ENCODE results near the gene CEACAM7.
"Not testable (repeated sequence)": the region's sequence is repeated elsewhere in the genome, so short reads cannot be mapped to it uniquely, and the experiment has no call there.

The CEACAM7 gene

DNA sequence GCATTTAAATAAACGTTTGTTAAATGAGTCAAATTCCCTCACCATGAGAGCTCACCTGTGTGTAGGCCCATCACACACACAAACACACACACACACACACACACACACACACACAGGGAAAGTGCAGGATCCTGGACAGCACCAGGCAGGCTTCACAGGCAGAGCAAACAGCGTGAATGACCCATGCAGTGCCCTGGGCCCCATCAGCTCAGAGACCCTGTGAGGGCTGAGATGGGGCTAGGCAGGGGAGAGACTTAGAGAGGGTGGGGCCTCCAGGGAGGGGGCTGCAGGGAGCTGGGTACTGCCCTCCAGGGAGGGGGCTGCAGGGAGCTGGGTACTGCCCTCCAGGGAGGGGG lies 11.9 kb upstream of the CEACAM7 start:
- no peak for DNase-seq

DNA sequence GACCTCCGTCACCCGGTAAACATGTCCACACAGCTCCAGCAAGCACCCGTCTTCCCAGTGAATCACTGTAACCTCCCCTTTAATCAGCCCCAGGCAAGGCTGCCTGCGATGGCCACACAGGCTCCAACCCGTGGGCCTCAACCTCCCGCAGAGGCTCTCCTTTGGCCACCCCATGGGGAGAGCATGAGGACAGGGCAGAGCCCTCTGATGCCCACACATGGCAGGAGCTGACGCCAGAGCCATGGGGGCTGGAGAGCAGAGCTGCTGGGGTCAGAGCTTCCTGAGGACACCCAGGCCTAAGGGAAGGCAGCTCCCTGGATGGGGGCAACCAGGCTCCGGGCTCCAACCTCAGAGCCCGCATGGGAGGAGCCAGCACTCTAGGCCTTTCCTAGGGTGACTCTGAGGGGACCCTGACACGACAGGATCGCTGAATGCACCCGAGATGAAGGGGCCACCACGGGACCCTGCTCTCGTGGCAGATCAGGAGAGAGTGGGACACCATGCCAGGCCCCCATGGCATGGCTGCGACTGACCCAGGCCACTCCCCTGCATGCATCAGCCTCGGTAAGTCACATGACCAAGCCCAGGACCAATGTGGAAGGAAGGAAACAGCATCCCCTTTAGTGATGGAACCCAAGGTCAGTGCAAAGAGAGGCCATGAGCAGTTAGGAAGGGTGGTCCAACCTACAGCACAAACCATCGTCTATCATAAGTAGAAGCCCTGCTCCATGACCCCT lies 11.3 kb upstream of the CEACAM7 start:
- DNase-seq, result no peak

DNA sequence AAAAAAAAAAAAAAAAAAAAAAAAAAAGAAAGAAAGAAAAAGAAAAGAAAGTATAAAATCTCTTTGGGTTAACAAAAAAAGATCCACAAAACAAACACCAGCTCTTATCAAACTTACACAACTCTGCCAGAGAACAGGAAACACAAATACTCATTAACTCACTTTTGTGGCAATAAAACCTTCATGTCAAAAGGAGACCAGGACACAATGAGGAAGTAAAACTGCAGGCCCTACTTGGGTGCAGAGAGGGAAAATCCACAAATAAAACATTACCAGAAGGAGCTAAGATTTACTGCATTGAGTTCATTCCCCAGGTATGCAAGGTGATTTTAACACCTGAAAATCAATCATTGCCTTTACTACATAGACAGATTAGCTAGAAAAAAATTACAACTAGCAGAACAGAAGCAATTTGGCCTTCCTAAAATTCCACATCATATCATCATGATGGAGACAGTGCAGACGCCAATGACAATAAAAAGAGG lies 10.7 kb upstream of the CEACAM7 start:
- no peak for DNase-seq

DNA sequence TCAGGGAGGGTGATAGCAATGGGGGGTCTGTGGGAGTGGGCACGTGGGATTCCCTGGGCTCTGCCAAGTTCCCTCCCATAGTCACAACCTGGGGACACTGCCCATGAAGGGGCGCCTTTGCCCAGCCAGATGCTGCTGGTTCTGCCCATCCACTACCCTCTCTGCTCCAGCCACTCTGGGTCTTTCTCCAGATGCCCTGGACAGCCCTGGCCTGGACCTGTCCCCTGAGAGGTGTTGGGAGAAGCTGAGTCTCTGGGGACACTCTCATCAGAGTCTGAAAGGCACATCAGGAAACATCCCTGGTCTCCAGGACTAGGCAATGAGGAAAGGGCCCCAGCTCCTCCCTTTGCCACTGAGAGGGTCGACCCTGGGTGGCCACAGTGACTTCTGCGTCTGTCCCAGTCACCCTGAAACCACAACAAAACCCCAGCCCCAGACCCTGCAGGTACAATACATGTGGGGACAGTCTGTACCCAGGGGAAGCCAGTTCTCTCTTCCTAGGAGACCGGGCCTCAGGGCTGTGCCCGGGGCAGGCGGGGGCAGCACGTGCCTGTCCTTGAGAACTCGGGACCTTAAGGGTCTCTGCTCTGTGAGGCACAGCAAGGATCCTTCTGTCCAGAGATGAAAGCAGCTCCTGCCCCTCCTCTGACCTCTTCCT lies 9.3 kb upstream of the CEACAM7 start:
- no peak for DNase-seq

GRCh38 chr19:41696402-41697197 lies 8.5 kb upstream of the CEACAM7 start:
- no peak for DNase-seq

DNA sequence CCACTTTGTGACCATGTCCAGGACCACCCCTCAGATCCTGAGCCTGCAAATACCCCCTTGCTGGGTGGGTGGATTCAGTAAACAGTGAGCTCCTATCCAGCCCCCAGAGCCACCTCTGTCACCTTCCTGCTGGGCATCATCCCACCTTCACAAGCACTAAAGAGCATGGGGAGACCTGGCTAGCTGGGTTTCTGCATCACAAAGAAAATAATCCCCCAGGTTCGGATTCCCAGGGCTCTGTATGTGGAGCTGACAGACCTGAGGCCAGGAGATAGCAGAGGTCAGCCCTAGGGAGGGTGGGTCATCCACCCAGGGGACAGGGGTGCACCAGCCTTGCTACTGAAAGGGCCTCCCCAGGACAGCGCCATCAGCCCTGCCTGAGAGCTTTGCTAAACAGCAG lies 7.7 kb upstream of the CEACAM7 start:
- no peak for DNase-seq

- DNase-seq, result no peak
These were observed 7.0 kb upstream of the CEACAM7 start for GRCh38 chr19:41694831-41695635.

DNA sequence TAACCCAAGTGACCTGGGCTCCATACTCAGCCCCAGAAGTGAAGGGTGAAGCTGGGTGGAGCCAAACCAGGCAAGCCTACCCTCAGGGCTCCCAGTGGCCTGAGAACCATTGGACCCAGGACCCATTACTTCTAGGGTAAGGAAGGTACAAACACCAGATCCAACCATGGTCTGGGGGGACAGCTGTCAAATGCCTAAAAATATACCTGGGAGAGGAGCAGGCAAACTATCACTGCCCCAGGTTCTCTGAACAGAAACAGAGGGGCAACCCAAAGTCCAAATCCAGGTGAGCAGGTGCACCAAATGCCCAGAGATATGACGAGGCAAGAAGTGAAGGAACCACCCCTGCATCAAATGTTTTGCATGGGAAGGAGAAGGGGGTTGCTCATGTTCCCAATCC lies 6.1 kb upstream of the CEACAM7 start:
- DNase-seq, result no peak

GRCh38 chr19:41691268-41691970 lies 3.3 kb upstream of the CEACAM7 start:
- peak in 2 of 6 experiments; percentile 2 to 4 for DNase-seq

DNA sequence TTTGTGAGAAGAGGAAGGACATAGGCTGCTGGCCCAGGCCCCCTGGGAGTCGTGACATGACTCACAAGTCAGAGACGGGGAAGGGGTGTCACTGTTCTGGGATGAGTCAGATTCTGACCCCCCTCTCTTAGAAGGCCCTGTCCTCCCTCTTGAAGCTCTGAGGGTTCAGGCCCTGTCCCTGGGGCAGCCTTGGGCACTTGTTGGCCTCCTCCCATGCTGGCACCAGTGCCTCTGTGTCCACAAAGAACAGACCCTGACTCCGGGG lies 2.7 kb upstream of the CEACAM7 start:
- DNase-seq, result no peak

- no peak for DNase-seq
These were observed 2.1 kb upstream of the CEACAM7 start for GRCh38 chr19:41689993-41690800.

- DNase-seq, result no peak
These were observed 617 bp upstream of the CEACAM7 start for GRCh38 chr19:41688687-41689086.

- DNase-seq, result no peak
These were observed 651 bp downstream of the CEACAM7 start for GRCh38 chr19:41687419-41687818.

DNA sequence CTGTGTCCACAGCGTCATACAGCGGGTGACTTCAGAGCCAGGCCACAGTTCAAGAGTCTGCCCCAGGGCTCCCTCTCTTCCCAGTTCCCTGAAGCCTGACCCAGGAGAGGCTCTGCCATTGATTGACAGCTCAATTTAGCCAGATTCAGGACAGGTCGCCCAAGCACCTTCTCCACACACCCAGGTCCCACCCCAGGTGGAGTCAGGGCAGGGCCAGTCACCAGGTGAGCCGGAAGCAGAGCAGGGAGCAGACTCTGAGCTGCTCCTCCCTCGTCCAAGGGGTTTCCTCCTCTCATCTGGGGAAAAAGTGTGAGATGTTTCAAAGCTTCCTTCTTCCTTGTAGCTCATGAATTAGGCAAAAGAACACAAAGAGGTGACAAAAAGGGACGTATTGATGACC lies 5.6 kb downstream of the CEACAM7 start:
- no peak for DNase-seq

DNA sequence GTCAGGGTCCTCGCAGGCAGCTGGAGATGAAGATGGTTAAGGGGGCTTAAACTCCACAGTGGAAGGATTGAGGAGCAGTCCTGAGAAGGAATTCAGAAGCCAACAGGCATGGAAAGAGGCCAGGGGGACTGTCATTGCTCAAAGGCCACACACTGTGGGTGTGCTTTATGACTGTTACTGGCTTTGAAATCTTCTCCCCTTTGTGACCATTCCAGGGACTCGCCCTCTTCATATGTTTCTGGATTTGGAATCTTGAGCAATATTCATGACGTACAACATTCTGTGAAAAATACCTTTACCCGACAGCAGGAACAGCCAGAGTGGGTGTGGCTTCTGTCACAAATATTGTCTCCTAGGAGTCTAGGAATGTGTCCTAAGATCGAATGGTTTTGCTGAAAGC lies 16.6 kb downstream of the CEACAM7 start:
- no peak for DNase-seq

- no peak for DNase-seq
These were observed 17.3 kb downstream of the CEACAM7 start for GRCh38 chr19:41670755-41671154.

GRCh38 chr19:41668315-41668714 lies 19.8 kb downstream of the CEACAM7 start:
- no peak for DNase-seq

- no peak for DNase-seq
These were observed 22.0 kb downstream of the CEACAM7 start for GRCh38 chr19:41666075-41666474.

GRCh38 chr19:41657157-41657556 lies 30.9 kb downstream of the CEACAM7 start:
- no peak for DNase-seq

DNA sequence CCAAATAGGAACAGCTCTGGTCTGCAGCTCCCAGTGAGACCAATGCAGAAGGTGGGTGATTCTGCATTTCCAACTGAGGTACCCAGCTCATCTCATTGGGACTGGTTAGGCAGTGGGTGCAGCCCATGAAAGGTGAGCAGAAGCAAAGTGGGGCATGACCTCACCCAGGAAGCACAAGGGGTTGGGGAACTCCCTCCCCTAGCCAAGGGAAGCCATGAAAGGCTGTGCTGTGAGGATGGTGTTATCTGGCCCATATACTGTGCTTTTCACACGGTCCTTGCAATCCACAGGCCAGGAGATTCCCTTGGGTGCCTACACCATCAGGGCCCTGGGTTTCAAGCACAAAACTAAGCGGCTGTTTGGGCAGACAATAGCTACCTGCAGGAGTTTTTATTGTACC lies 31.3 kb downstream of the CEACAM7 start:
- not testable (repeated sequence) for DNase-seq

GRCh38 chr19:41652250-41652649 lies 35.8 kb downstream of the CEACAM7 start:
- DNase-seq, result no peak

DNA sequence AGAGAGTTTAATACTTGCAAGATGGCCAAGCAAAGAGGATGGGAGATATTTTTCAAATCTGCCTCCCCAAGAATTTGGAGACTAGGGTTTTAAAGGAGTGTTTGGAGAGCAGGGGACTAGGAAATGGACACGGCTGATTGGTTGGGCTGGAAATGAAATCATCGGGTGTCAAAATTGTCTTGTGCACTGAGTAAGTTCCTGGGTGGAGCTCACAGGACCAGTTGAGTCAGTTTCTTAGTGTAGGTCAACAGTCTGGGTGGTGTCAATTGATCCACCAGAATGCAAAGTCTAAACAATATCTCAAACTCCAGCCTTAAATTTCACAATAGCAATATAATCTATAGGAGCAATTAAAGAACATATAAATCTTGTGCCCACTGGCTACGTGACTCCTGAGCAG lies 38.2 kb downstream of the CEACAM7 start:
- DNase-seq, result no peak

All from stimulated activated naive CD4-positive, alpha-beta T cell (primary cell).